MCF 10A (cell line): ENCODE results near the gene ANO6. TPM values are rescaled to one million over a fixed set of nuclear protein-coding genes. Genes with fewer than 3 reads are reported as not detected.

ENCODE experiments used
- BruUV-seq: library from RNA; stranded (reverse); fragments of 400-500 nt; replicated peaks from 2 replicates; lab custom pipeline; 2021; lab: Mats Ljungman, UMichigan
- CTCF ChIA-PET: fragments of 300-600 bp; sonication (Branson Sonifier 250); formaldehyde crosslinking; extraction: SDS; loops from one replicate; lab custom pipeline; 2021; ENCODE audit warnings: antibody characterized with exemption, inconsistent platforms; lab: Yijun Ruan, JAX
- POLR2A ChIA-PET: fragments of 300-600, 350-650 bp; sonication (Branson Sonifier 250); formaldehyde crosslinking; extraction: SDS; loops from one replicate; lab custom pipeline; 2020; ENCODE audit warnings: antibody characterized with exemption, inconsistent platforms; lab: Yijun Ruan, JAX
- DNase-seq: peaks from one replicate; pipeline ENCODE4 v3.0.0-alpha.2; 2018; ENCODE audit not compliant: unreplicated experiment
- H3K27ac Mint-ChIP-seq: one replicate; pipeline ENCODE4 v1.8.0; 2022; ENCODE audit warnings: mild to moderate bottlenecking, low read depth, mixed read lengths; ENCODE audit not compliant: unreplicated experiment
- H3K27me3 Mint-ChIP-seq: one replicate; pipeline ENCODE4 v1.8.0; 2022; ENCODE audit warnings: mixed read lengths; ENCODE audit not compliant: insufficient read depth, unreplicated experiment
- H3K36me3 Mint-ChIP-seq: one replicate; pipeline ENCODE4 v1.8.0; 2022; ENCODE audit warnings: mild to moderate bottlenecking, moderate library complexity, mixed read lengths; ENCODE audit not compliant: insufficient read depth, unreplicated experiment
- H3K4me1 Mint-ChIP-seq: one replicate; pipeline ENCODE4 v1.8.0; 2022; ENCODE audit warnings: mixed read lengths; ENCODE audit not compliant: insufficient read depth, unreplicated experiment
- H3K4me3 Mint-ChIP-seq: one replicate; pipeline ENCODE4 v1.8.0; 2022; ENCODE audit warnings: mild to moderate bottlenecking, moderate library complexity, mixed read lengths; ENCODE audit not compliant: unreplicated experiment
- H3K9me3 Mint-ChIP-seq: one replicate; pipeline ENCODE4 v1.8.0; 2022; ENCODE audit warnings: mixed read lengths; ENCODE audit not compliant: unreplicated experiment
- CTCF ChIP-seq: fragments of 200-600 bp; IDR thresholded peaks from one replicate; pipeline ENCODE4 v1.8.0; 2022; ENCODE audit warnings: antibody characterized with exemption, mild to moderate bottlenecking; ENCODE audit not compliant: unreplicated experiment
- intact Hi-C: fragments of 100-400 bp; cut with micrococcal nuclease; formaldehyde crosslinking; loops from 2 replicates; pipeline ENCODE4 v1.14.1; 2022
- total RNA-seq: library from RNA; stranded (reverse); gene quantifications from 2 replicates; pipeline ENCODE4 v1.2.3, GENCODE V29; 2022

ANO6 gene
- total RNA-seq, 1 experiment from 2014 or later = 25.4 TPM

GRCh38 chr12:45231515-45232145 is 15.7 kb downstream of the ANO6 start:
- POLR2A ChIA-PET = interaction anchor here (0.7 to 5.9 kb wide), 10 partner anchors 14 to 496 kb away, joined by 3 to 192 read pairs (median 4); partner anchors contain the start of gene ANO6
- Mint-ChIP-seq H3K4me1 (peaks cover 36% of the 10 kb centered on the region), H3K27me3 (no peaks in the 10 kb centered on the region), H3K36me3 (no peaks in the 10 kb centered on the region), H3K27ac (peak overlapping the region; percentile 81), H3K9me3 (no peaks in the 10 kb centered on the region), H3K4me3 (no peak overlapping the region)
- intact Hi-C loops = no loop called here
- CTCF ChIA-PET = interaction anchor here (1.3 to 4.7 kb wide), 2 partner anchors 11 to 14 kb away, joined by 9 to 22 read pairs; no protein-coding TSS in a partner anchor
- no TSS peak for BruUV-seq
- DNase-seq = peak; percentile 54
- TF ChIP-seq CTCF = no peak

DNA sequence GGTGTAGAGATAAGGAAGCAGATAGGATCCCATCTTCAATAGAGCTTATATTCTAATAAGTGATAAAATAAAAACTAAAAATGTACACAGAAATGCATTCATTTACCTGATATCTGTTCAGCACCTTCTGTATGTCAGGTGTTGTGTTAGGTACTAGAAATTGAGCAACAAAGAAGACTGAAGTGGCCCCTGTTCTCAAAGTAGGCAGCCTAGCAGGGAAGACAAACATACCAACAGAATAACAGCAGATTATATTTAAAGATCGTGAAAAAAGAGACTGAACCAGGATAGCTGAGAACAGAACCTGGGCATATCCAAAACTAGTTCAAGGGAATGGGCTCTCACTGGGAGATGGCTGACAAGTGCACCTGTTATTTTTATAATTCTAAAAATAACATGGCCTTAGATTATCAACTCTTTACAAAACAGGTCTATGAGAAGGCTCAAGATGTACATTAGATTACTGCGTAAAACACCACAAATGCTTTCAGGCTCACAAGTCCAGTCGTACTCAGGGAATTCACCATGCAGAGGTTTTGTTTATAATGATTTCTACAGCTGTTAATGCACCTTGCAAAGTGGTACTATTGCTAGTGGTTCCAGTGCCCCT is 16.4 kb downstream of the ANO6 start:
- no TSS peak for BruUV-seq
- peaks cover 36% of the 10 kb centered on the region for H3K4me1 Mint-ChIP-seq
- intact Hi-C loops = no loop called here
- no peaks in the 10 kb centered on the region for H3K9me3 Mint-ChIP-seq
- H3K27me3 Mint-ChIP-seq = no peaks in the 10 kb centered on the region
- peak overlapping the region; percentile 54 for H3K4me3 Mint-ChIP-seq
- peak overlapping the region; percentile 81 for H3K27ac Mint-ChIP-seq
- no peak for DNase-seq
- no peaks in the 10 kb centered on the region for H3K36me3 Mint-ChIP-seq
- ChIA-PET CTCF (interaction anchor here (0.7 to 4.7 kb wide), 4 partner anchors 12 to 36 kb away, joined by 3 to 22 read pairs (median 6); no protein-coding TSS in a partner anchor), POLR2A (interaction anchor here (0.6 to 5.9 kb wide), 15 partner anchors 8 to 759 kb away, joined by 3 to 192 read pairs (median 4); partner anchors contain the start of gene ANO6)
- no peak for TF ChIP-seq CTCF

GRCh38 chr12:45232756-45233372 is 17.0 kb downstream of the ANO6 start:
- CTCF ChIA-PET = interaction anchor here (0.6 to 4.7 kb wide), 6 partner anchors 13 to 513 kb away, joined by 3 to 22 read pairs (median 4); partner anchors contain the start of gene ANO6

More at GRCh38 chr12:45232756-45233372, 17.0 kb downstream of the ANO6 start:
- Mint-ChIP-seq H3K4me3 (peak overlapping the region; percentile 54), H3K27me3 (no peaks in the 10 kb centered on the region), H3K27ac (peak overlapping the region; percentile 77), H3K4me1 (peaks cover 36% of the 10 kb centered on the region), H3K36me3 (no peaks in the 10 kb centered on the region), H3K9me3 (no peaks in the 10 kb centered on the region)
- no TSS peak for BruUV-seq
- peak; percentile 97 for DNase-seq
- POLR2A ChIA-PET = interaction anchor here (0.6 to 5.9 kb wide), 12 partner anchors 9 to 758 kb away, joined by 3 to 192 read pairs (median 5); partner anchors contain the start of gene ANO6
- TF ChIP-seq CTCF = no peak
- intact Hi-C loops = loop anchor here (1.0 kb wide), 1 partner anchor 17 kb away; the partner anchor contains the start of gene ANO6
